ENCODE results near the gene POU2F1. TPM values are rescaled to one million over a fixed set of nuclear protein-coding genes. Genes with fewer than 3 reads are reported as not detected.

Gene POU2F1
- polyA plus RNA-seq, 1 donor from 2014 or later: 10.9 TPM

DNA sequence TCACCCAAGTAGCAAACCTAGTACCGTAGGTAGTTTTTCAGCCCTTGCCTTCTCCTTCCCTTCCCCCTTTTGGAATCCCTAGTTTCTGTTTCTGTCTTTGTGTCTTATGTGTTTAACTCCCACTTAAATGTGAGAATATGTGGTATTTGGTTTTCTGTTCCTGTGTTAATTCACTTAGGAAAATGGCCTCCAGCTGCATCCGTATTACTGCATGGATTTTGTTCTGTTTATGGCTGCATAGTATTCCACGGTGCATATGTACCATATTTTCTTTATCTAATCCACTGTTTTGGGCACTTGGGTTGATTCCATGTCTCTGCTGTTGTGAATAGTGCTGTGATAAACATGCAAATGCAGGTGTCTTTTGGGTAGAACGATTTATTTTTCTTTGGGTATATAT, 138.6 kb downstream of the POU2F1 start:
- Histone ChIP-seq H4K20me1 (ENCODE audit: insufficient read depth) (no peaks in the 10 kb centered on the region), H3K27ac (ENCODE audit: low read length) (no peak overlapping the region), H3K27me3 (ENCODE audit: insufficient read depth, low read depth, low read length) (no peaks in the 10 kb centered on the region), H3K36me3 (ENCODE audit: insufficient read depth, low read length) (no peaks in the 10 kb centered on the region), H3K9me3 (ENCODE audit: low read length) (no peaks in the 10 kb centered on the region), H3K4me3 (ENCODE audit: low read length) (no peak overlapping the region), H2AFZ (ENCODE audit: low read depth, low read length) (no peak overlapping the region), H3K9me2 (ENCODE audit: insufficient read depth, low read length) (no peaks in the 10 kb centered on the region), H3K79me2 (replicated peaks; ENCODE audit: insufficient read depth, low read length) (peaks cover 24% of the 10 kb centered on the region), H3K9ac (ENCODE audit: low read length) (no peak overlapping the region), H3F3A (ENCODE audit: insufficient read depth, low read length, poor library complexity, severe bottlenecking) (no peaks in the 10 kb centered on the region), H3K4me2 (ENCODE audit: low read length) (no peak overlapping the region)
- no peak for TF ChIP-seq RAD21 (conservative IDR thresholded peaks at IDR 0.05)
- TF ChIP-seq EZH2 (IDR thresholded peaks at IDR 0.05; ENCODE audit: borderline replicate concordance, insufficient read depth, low read length, poor library complexity, severe bottlenecking): no peak
- TF ChIP-seq TAF1 (IDR thresholded peaks at IDR 0.05; ENCODE audit: low read depth): no peak
- TF ChIP-seq, protein P1, sequence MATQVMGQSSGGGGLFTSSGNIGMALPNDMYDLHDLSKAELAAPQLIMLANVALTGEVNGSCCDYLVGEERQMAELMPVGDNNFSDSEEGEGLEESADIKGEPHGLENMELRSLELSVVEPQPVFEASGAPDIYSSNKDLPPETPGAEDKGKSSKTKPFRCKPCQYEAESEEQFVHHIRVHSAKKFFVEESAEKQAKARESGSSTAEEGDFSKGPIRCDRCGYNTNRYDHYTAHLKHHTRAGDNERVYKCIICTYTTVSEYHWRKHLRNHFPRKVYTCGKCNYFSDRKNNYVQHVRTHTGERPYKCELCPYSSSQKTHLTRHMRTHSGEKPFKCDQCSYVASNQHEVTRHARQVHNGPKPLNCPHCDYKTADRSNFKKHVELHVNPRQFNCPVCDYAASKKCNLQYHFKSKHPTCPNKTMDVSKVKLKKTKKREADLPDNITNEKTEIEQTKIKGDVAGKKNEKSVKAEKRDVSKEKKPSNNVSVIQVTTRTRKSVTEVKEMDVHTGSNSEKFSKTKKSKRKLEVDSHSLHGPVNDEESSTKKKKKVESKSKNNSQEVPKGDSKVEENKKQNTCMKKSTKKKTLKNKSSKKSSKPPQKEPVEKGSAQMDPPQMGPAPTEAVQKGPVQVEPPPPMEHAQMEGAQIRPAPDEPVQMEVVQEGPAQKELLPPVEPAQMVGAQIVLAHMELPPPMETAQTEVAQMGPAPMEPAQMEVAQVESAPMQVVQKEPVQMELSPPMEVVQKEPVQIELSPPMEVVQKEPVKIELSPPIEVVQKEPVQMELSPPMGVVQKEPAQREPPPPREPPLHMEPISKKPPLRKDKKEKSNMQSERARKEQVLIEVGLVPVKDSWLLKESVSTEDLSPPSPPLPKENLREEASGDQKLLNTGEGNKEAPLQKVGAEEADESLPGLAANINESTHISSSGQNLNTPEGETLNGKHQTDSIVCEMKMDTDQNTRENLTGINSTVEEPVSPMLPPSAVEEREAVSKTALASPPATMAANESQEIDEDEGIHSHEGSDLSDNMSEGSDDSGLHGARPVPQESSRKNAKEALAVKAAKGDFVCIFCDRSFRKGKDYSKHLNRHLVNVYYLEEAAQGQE (IDR thresholded peaks at IDR 0.05; ENCODE audit: borderline replicate concordance): no peak
- TF ChIP-seq, protein P2, sequence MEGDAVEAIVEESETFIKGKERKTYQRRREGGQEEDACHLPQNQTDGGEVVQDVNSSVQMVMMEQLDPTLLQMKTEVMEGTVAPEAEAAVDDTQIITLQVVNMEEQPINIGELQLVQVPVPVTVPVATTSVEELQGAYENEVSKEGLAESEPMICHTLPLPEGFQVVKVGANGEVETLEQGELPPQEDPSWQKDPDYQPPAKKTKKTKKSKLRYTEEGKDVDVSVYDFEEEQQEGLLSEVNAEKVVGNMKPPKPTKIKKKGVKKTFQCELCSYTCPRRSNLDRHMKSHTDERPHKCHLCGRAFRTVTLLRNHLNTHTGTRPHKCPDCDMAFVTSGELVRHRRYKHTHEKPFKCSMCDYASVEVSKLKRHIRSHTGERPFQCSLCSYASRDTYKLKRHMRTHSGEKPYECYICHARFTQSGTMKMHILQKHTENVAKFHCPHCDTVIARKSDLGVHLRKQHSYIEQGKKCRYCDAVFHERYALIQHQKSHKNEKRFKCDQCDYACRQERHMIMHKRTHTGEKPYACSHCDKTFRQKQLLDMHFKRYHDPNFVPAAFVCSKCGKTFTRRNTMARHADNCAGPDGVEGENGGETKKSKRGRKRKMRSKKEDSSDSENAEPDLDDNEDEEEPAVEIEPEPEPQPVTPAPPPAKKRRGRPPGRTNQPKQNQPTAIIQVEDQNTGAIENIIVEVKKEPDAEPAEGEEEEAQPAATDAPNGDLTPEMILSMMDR (IDR thresholded peaks at IDR 0.05; ENCODE audit: poor library complexity, severe bottlenecking): no peak
- no peak for TF ChIP-seq SMC3 (conservative IDR thresholded peaks at IDR 0.05; ENCODE audit: poor library complexity)
- TF ChIP-seq EP300 (conservative IDR thresholded peaks at IDR 0.05; ENCODE audit: poor library complexity, severe bottlenecking): no peak
- TF ChIP-seq MXI1 (conservative IDR thresholded peaks at IDR 0.05; ENCODE audit: poor library complexity, severe bottlenecking): no peak
- no peak for TF ChIP-seq POLR2AphosphoS5 (IDR thresholded peaks at IDR 0.05)

DNA sequence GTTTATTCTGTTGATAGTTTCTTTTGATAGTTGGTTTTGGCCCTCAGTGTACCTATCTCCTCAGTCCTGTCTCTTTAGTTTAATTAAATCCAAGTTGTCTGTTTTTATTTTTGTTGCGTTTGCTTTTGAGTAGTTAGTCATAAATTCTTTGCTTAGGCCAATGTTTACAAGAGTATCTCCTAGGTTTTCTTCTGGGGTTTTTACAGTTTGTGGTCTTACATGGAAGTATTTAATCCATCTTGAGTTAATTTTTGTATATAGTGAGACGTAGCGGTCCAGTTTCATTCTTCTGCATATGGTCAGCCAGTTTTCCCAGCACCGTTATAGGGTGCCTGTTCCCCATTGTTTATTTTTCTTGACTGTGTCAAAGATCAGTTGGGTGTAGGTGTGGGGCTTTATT, 139.4 kb downstream of the POU2F1 start:
- peaks cover 24% of the 10 kb centered on the region for H3K79me2 ChIP-seq (replicated peaks; ENCODE audit: insufficient read depth, low read length)
- no peaks in the 10 kb centered on the region for H4K20me1 ChIP-seq (ENCODE audit: insufficient read depth)
- no peak overlapping the region for H3K4me2 ChIP-seq (ENCODE audit: low read length)
- TF ChIP-seq EP300 (conservative IDR thresholded peaks at IDR 0.05; ENCODE audit: poor library complexity, severe bottlenecking) (no peak), RAD21 (conservative IDR thresholded peaks at IDR 0.05) (no peak), EZH2 (IDR thresholded peaks at IDR 0.05; ENCODE audit: borderline replicate concordance, insufficient read depth, low read length, poor library complexity, severe bottlenecking) (no peak), TAF1 (IDR thresholded peaks at IDR 0.05; ENCODE audit: low read depth) (no peak), SMC3 (conservative IDR thresholded peaks at IDR 0.05; ENCODE audit: poor library complexity) (no peak)
- TF ChIP-seq, protein P1 (IDR thresholded peaks at IDR 0.05; ENCODE audit: borderline replicate concordance): no peak
- TF ChIP-seq, protein P2 (IDR thresholded peaks at IDR 0.05; ENCODE audit: poor library complexity, severe bottlenecking): no peak
- no peak overlapping the region for H3K27ac ChIP-seq (ENCODE audit: low read length)
- H3K4me3 ChIP-seq (ENCODE audit: low read length): no peak overlapping the region
- H3K9me3 ChIP-seq (ENCODE audit: low read length): no peaks in the 10 kb centered on the region
- no peaks in the 10 kb centered on the region for H3K27me3 ChIP-seq (ENCODE audit: insufficient read depth, low read depth, low read length)
- no peaks in the 10 kb centered on the region for H3K36me3 ChIP-seq (ENCODE audit: insufficient read depth, low read length)
- H3F3A ChIP-seq (ENCODE audit: insufficient read depth, low read length, poor library complexity, severe bottlenecking): no peaks in the 10 kb centered on the region
- no peak overlapping the region for H3K9ac ChIP-seq (ENCODE audit: low read length)
- H3K9me2 ChIP-seq (ENCODE audit: insufficient read depth, low read length): no peaks in the 10 kb centered on the region
- no peak overlapping the region for H2AFZ ChIP-seq (ENCODE audit: low read depth, low read length)
